Suppressor macrophage treated with lipopolysaccharide for 1 hour (primary cell): Measurements from ENCODE around the gene EIF4A3.

ENCODE experiments used
- DNase-seq, 3 donors: peaks; one replicate each; pipeline ENCODE4 v3.0.0-alpha.2; 2020 to 2022

Gene EIF4A3

DNA sequence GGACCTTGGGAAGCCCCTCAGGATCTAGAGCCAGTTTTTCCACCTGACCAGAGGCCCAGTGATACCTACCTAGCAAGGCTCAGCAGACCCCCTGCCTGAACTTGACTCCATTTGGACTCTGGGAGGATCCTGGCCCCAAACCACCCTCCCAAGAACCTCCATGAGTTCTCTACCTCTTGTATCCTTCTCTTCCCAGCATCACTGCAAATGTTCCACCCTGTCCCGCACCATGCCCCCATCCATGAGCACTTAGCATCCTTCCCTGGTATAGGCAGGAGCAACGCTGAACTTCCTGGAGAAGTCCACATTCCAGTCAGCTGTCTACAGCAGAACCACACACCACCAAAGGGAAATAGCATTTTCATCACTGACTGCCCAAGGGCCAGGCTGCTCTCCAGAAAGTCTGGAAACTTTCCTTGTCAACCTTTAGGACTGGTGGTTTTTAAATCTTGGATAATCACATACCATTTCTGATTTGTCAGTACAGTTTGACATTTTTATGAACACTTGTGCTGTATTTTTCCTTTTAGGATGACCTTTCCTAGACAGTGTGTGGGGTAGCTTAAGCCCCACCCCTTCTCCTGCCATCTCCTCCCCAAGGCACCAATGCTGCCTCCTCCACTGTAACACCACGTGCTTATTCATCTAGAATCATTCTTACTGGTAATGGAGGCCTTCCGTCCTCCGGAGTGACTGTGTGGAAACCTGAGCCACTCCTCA lies 13.9 kb downstream of the EIF4A3 start:
- DNase-seq: no peak

DNA sequence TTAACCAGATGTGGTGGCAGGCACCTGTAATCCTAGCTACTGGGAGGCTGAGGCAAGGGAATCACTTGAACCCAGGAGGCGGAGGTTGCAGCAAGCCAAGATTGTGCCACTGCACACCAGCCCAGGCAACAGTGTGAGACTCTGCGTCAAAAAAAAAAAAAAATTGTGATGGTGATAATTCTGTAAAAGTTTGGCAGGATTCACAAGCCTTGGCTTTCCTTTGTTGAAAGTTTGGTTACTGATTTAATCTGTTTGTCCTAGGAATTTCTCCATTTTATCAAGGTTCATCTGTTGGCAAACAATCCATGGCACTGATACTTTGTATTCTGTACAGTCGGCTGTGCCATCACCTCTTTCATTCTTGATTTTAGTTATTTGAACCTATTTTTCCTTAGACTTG lies 15.9 kb downstream of the EIF4A3 start:
- DNase-seq: no peak

DNA sequence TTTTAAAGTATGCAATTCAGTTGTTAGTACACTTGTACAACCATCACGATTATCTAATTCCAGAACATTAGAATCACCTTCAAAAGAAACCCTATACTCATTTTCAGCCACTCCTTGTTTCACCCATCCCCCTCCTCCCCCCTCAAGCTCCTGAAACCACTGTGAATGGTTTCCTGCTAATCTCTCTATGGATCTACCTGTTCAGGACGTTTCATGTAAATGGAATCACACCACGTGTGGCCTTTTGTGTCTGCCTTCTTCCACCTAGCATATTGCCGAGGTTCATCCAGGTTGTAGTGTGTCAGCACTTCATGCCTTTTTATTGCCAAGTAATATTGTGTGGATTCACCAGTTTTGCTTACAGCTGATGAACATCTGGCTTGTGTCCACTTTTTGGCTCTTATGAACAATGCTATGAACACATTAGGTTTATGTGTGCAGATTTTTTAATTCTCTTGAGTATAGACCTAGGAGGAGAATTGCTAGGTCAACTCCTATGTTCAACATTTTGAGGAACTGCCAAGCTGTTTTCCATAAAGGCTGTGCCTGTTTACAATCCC lies 17.8 kb downstream of the EIF4A3 start:
- DNase-seq: no peak

DNA sequence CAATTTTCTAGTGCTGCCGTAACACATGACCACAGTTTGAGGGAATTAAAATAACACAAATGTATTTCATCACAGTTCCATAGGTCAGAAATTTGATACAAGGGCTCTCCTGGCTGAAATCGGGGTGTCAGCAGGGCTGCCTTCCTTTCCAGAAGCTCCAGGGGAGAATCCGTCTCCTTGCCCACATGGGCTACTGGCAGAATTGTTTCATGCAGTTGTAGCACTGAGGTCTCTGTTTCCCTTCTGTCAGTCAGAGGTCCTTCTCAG lies 20.5 kb downstream of the EIF4A3 start:
- DNase-seq: no peak

DNA sequence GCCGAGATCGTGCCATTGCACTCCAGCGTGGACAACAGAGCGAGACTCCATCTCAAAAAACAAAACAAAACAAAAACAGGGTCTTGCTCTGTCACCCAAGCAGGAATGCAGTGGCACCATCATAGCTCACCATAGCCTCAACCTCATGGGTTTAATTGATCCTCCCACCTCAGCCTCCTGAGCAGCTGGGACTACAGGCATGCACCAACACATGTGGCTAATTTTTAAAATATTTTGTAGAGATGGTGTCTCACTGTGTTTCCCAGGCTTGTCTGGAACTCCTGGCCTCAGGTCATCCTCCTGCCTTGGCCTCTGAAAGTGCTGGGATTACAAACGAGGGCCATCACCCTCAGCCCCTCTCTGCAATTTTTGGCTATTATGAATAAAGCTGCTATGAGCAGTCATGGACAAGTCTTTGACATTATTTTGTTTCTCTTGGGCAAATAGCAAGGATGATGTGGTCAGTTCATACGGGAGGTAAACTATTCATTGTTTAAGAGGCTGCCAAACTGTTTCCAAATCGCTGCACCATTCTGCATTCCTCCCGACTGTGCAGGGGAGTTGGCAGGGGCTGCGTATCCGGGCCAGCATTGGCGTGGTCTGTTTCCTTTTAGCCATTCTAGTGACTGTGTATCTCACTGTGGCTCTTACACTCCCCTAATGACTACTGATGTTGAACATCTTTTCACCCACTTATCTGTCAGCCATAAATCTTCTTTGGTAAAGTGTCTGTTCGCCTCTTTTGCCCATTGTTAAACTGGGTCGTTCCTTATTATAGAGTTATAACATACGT lies 21.1 kb downstream of the EIF4A3 start:
- no peak for DNase-seq

DNA sequence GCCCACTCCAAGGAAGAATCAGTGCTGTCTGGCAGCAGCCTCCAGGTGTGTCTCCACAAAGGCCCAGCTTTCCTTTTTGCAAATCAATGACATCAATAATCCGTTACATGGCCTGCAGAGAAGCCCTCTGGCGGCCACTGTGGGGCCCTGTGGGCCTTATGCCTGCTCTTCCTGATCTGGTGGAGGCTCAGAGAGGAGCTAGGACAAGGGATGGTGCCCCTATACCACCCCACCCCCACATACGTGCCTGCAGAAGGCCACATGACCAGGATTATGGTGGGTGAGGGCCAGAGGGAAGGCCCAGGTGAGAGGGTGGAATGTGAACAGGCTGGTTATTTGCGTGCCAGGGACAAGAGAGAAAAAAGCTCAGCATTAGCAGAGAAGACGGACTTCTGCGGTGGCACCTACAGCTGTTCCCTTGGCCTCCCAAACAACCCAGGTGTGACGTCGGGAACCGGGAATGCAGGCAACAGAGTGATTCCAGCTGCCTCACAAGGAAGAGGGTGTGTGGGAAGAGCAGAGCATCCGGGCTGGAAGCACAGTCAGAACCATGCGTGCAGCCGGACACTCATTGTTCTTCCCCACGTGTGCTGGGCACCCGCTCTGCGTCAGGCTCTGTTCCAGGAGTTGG lies 22.5 kb downstream of the EIF4A3 start:
- peak in 2 of 3 donors; percentile 19 to 25 for DNase-seq

DNA sequence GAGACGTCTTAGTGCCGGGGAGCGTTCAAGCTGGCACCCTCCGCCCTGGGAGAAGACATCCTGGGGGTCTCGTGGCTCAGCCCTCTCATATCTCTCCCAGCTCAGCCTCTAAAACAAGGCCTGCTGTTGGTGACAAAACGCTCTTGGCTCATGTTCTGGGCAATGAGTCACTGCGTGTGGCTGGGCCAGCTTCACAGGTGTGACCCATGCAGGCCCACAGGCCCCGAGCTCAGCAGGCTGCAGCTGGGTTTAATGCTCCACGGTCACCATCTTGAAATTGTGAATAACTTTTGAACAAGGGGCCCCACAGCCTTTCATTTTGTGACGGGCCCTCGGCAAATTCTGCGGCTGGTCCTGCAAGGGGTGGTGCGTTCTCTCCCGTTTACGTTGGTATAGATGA lies 23.1 kb downstream of the EIF4A3 start:
- no peak for DNase-seq

DNA sequence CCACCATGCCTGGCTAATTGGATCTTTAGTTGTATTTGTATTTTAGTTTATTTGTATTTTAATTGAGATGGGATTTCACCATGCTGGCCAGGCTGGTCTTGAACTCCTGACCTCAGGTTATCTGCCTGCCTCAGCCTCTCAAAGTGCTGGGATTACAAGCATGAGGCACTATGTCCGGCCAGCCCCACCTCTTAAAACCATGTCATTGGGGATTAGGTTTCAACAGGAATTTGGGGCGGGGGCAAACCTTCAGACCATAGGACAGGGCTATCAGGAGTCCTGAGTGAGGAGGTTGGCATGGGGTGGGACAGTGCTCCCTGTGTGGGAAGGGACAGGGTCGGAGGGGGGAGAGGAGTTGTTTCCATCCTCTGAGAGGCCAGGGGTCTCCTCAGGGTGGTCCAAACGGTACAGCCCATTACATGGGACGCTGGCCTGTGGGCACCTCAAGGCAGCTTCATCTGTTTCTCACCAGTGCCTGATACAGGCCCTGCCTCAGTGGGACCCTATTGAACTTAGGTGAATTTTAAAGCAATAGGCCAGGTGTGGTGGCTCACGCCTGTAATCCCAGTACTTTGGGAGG lies 23.9 kb downstream of the EIF4A3 start:
- no peak for DNase-seq

DNA sequence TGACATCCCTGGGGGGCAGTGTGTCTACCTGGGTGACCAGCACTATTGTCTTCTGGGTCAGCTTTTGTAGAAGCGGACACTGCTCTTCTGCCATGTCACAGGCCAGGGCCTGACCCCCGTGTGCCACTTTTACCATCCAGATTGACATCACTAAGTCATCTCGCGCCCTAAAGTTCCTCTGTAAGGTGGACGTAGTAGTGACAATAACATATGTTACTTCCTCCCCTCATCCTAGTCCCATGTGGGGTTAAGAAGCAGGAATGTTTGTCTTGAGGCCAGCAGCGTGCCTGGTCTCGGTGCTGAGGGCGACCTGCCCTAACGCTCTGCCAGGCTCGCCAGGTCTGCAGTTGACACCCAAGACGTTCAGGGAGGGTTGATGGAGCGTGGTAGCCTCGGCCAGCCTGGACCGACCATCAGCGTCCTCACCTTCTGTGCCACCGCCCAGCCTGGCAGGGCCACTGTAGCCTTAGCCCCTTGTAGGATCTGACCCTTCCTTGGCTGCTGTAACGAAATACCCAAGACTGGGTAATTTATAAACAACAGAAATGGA lies 24.8 kb downstream of the EIF4A3 start:
- no peak for DNase-seq

DNA sequence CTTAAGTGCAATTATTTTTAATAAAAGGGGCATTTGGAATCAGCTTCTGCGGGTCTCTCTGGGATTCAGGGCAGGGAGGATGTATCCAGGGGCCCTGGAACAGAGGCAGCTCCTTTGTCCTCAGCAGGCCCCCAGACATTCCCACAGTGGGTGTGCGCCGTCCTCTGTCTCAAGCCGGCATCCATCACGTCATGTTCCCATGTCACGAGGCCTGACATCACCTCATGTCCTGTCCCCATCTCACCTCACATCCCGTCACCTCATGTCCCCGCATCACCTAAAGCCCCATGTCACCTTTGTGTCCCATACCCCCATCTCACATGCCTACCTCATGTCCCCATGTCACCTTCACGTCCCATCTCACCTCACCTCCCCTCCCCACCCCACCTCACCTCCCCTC lies 27.1 kb downstream of the EIF4A3 start:
- DNase-seq: no peak

DNA sequence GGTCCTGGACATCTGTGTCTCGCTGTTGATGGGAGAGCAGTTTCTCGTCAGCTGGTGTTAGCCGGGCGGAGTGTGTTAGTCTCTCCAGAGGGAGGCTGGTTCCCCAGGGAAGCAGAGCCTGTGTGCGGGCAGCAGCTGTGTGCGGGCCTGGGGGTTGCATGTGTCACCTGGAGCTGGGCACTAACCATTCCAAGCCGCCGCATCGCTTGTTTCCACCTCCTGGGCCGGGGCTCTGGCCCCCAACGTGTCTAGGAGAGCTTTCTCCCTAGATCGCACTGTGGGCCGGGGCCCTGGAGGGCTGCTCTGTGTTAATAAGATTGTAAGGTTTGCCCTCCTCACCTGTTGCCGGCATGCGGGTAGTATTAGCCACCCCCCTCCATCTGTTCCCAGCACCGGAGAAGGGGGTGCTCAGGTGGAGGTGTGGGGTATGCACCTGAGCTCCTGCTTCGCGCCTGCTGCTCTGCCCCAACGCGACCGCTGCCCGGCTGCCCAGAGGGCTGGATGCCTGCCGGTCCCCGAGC lies 27.6 kb downstream of the EIF4A3 start:
- DNase-seq: no peak

DNA sequence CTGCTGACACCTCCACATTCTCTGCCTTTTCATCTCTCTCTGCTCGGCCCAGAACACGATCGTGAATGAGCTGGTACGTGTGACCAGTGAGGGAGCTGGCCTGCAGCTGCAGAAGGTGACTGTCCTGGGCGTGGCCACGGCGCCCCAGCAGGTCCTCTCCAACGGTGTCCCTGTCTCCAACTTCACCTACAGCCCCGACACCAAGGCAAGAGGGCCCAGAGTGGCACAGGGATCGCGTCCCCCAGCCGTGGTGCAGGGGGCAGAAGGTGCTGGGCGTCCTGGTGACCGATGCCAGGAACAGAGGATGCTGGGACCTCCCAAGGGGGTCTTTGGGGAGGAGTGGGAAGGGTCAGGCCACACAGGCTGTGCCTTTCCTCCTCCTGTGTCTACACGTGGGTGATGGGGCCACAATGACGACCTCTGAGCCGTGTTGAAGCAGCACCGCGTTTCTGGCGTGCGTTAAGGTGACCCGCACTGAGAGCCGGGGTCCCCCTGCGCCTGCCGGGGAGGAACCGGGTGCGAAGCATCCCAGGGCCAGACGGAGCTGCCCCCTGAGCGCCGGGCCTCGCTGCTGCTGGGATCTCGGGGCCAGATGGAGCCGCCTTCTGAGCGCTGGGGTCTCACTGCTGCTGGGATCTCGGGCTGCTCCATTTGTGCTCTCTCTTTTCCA lies 28.2 kb downstream of the EIF4A3 start:
- no peak for DNase-seq

DNA sequence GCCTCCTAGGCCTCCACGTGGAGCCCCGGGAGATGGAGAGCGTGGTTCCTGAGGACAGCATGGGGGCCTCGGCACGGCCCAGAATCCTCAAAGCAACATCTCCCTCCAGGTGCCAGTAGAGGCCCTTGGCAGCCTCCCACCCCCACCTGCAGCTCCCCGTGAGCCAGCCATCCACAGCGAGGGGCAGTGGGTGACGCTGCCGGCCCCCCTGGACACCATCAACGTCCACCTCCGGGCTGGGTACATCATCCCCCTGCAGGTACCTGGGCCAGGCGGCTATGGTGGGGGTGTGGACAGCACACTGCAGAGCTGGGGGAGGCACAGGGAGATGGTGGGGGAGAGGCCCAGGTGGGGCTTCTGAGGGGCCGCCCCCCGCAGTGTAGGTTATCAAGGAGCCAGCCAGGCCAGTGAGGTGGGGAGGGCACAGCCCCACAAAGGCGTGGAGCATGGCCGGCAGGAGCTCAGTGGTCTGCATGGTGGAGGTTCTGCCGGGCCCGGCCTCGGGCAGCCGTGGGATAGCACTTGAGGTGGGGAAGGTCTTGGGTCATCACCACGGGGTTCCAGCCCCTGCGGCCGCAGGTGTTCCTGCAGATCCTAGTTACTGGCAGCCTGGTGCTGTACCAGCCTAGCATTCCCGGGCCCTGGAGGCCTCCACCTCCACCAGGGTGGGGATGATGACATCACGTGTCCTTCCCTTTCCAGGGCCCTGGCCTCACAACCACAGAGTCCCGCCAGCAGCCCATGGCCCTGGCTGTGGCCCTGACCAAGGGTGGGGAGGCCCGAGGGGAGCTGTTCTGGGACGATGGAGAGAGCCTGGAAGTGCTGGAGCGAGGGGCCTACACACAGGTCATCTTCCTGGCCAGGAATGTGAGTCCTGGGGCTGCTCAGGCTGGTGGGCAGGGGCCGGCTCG lies 29.2 kb downstream of the EIF4A3 start:
- no peak for DNase-seq

DNA sequence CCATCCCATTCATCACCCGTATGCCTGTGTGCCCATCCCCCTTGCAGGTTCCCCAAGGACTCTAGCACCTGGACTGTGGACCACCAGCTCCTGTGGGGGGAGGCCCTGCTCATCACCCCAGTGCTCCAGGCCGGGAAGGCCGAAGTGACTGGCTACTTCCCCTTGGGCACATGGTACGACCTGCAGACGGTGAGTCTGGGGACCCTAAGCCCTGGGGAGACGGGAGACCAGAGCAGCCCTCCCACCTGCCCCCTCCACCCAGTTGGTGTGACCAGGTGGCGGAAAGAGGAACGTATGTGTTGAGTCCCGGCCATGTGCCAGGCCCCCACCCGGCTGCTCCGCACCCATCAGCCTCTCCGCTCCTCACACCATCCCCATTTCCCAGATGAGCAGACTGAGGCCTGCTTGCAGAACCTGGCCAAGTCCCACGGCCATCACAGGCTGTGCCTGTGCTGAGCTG lies 30.0 kb downstream of the EIF4A3 start:
- DNase-seq: no peak

DNA sequence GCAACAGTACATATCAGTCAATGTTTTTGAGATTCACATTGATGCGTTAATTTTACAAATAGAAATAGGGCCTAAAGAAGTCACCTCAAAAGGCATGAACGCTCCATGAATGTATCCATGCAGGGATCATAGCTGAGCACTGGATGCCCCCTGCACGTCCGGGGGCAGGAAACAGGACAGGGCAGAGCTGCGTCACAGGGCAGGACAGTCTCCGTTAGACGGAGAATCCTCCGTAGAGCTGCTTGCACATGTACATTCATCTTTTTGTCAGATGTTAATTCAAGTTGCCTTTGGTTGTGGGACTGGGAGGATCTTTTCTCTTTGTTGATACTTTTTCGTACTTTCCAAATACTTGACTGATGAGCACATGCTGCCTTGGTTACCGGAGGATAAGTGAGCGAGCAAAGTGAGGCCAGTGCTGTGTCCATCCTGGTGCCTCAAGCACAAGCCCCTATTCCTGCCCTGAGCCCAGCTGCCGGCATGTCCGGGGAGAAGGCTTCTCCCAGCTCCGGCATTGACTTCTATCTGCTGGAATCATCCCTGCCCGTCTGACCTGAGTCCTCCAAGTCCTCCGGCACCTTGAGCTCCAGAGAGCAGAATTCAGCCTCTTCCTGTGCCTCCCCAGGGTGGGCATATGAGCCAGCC lies 30.5 kb downstream of the EIF4A3 start:
- no peak for DNase-seq

DNA sequence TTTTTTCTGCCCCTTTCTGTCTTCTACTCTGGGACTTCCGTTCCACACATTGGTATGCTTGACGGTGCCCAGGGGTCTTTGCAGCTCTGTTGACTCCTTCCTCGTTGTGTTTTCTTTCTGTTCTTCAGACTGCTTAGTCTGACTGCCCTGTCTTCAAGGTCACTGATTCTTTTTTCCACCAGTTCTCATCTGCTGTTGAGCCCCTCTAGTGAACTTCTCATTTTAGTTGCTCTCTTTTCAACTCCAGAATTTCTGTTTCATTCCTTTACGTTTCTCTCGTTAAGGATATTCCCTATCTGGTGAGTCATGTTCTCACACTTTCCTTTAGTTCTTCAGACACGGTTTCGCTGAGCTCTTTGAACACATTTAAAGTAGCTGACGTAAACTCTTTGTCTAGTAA lies 31.8 kb downstream of the EIF4A3 start:
- no peak for DNase-seq

DNA sequence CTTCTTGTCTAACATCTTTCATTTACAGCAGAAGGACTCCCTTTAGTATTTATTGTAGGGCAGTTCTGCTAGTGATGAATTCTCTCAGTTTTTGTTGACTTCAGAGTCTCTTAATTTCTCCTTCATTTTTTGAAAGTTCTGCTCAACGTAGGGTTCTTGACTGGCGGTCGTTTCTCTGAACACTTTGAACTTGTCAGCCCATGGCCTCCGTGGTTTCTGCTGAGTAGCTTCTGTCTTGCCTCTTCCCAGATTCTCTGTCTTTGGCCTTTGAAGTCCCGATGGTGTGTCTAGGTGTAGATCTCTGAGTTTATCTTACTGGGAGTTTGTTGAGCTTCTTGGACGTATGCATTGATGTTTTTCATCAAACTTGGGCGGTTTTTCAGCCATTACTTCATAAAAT lies 32.2 kb downstream of the EIF4A3 start:
- DNase-seq: no peak

DNA sequence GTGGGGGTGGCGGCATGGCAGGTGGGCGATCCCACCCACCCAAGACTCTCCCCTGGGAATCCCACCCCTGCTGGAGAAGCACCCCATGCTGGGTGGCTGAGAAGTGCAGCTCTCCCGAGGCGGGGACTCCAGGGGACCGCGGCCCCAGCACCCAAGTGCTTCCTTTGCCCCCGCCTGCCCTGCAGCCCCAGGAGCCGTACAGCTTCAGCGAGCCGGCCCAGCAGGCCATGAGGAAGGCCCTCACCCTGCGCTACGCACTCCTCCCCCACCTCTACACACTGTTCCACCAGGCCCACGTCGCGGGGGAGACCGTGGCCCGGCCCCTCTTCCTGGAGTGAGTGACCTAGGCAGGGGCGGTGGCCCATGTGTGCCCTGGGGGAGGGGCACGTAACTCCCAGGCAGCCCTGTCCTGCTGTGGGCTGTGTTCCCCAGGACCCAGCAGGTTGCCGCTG lies 33.9 kb downstream of the EIF4A3 start:
- no peak for DNase-seq

DNA sequence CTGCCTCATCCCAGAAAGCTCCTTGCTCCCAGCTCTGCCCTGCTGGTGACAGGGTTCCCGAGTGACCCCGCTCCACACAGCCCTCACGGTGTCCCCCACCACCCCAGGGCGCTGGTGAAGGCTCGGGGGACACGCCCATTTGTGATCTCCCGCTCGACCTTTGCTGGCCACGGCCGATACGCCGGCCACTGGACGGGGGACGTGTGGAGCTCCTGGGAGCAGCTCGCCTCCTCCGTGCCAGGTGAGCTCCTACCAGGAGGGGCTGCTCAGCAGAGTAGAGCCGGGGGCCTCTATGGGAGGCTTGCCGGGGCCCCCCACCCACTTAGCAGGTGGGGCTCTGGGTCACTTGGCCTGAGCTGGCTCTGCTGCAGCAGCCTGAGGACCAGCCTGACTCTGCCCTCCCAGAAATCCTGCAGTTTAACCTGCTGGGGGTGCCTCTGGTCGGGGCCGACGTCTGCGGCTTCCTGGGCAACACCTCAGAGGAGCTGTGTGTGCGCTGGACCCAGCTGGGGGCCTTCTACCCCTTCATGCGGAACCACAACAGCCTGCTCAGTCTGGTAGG lies 34.4 kb downstream of the EIF4A3 start:
- DNase-seq: no peak
